Stimulated activated naive CD4-positive, alpha-beta T cell (primary cell): ENCODE data around the gene GPR152.
A peak's percentile ranks its signal among the peaks of the same experiment; 100 is the strongest.
"Not testable (repeated sequence)": the region's sequence is repeated elsewhere in the genome, so short reads cannot be mapped to it uniquely, and the experiment has no call there.

Experiments
- DNase-seq, 6 experiments: peaks; one replicate each; lab custom pipeline; 2025; lab: John Stamatoyannopoulos, UW

The GPR152 gene

DNA sequence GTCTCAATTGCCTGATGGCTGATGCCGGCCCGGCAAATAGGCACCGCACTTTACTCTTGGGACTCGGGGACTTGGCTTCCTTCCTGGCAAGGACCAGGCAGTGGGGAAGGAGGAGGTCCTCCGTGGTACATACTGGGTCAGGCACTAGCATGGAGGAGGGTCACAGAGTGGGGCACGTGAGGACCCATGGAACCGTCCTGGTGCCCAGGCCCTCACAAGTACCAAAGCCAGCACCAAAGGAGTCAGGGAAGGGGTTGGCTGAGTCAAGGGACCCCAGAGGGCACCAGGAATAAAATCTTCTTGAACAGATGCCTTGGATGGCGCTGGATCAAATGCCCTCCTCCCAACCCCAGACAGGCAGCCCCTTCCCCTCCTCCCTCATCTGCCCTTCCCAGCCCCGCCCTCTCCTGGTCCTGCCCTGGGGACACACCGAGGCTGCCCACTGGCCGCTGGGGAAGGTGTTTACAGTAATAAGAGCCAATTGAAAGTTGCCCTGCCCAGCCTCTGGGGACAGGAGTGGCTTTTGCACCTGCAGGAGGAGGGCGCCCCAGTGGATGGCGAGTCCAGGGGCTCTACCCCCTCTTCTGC lies 42.7 kb downstream of the GPR152 start:
- peak in 1 of 6 experiments; percentile 19 for DNase-seq

DNA sequence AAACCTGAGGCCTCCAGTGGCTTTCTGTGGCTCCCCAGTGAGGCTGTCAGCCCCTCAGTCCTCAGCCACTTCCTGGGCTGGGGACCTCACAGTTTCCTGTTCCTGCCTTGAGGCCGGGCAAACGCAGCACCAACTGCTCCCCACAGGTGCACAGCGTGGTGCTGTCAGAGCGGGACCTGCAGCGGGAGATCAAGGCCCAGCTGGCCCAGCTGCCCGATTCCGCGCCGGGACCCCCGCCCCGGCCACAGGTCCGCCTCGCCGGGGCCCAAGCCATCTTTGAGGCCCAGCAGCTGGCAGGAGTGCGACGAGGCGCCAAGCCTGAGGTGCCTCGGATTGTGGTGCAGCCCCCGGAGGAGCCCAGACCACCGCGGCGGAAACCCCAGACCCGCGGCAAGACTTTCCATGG lies 43.3 kb downstream of the GPR152 start:
- DNase-seq: peak; percentile 43 to 78 (median 64)

DNA sequence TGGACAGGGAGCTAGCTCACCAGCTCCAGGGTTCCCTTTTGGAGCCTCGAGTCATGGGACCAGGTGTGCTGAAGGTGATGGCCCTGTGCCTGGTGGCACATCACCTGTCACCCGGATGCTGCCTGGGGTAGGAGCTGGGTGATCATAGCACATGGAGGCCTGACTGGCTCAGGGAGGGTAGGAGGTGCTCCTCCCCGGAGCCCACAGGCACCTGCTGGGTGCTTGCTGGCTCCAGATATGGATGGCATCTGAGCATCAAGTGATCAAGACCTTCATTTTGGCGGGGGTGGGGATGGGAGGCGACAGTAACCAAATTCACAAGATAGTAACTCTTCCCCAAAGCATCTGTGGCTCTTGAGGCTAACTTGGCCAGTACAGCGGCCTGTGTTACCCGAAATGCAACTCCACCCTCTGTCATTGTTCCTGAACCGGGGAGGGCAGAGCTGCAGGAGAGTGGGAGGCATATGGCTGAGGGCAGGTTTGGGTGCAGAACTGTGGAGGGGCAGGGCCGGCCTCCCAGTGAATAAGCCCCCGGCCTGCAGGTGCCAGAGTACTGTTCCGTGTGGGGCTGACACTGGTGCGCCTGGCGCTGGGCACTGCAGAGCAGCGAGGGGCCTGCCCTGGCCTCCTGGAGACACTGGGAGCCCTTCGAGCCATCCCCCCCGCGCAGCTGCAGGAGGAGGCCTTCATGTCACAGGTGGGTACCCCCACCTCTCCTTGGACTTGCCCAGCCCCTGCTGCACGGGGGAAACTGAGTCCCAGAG lies 43.9 kb downstream of the GPR152 start:
- peak in 3 of 6 experiments; percentile 16 to 53 (median 22) for DNase-seq

DNA sequence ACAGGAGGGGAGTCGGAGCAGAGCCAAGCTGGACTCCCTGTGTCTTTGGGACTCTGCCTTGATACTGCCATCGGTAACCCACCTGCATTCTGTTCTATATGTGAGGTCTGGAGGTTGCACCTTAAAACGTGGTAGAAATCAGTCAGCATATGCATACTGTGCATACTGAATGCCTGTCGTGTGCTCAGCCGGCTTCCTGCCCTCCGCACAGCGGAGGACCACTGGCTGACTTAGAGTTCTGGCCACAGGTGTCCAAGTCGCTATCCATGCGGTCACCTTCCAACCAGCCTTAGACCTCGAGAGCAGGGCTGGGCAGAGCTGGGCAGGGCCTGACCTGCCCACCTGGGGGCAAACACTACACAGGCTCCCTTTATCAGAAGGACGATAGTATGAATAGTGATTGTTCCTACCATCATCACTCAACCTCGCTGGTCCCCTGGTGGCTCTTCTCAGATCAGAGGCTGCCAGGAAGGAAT lies 44.8 kb downstream of the GPR152 start:
- DNase-seq: no peak

DNA sequence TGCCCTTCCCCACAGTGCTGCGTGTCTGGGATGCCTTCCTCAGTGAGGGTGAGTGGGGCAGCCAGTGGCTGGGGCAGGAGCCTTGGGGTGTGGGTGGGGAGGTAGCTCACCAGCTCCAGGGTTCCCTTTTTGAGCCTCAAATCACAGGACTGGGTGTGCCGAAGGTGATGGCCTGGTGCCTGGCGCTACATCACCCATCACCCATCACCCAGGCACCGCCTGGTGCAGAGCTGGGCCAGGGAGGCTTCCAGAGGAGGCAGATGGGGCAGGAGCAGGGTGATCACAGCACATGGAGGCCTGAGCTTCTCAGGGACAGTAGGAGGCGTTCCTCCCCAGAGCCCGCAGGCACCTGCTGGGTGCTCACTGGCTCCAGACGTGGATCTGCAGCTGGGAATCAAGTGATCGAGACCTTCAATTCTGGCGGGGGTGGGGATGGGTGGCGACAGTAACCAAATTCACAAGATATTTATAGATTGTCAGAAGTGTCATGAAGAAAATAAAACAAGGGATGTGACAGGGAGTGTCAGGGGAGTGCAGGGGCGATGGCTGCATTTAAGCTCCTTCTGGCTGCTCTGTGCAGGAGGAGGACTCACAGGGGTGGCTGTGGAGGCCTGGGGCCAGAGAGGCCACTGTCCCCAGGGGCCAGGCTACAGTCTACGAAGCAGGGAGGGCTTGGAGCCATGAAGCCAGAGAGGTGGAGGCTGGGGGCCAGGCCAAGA lies 45.4 kb downstream of the GPR152 start:
- DNase-seq: peak in 5 of 6 experiments; percentile 25 to 37 (median 33)

DNA sequence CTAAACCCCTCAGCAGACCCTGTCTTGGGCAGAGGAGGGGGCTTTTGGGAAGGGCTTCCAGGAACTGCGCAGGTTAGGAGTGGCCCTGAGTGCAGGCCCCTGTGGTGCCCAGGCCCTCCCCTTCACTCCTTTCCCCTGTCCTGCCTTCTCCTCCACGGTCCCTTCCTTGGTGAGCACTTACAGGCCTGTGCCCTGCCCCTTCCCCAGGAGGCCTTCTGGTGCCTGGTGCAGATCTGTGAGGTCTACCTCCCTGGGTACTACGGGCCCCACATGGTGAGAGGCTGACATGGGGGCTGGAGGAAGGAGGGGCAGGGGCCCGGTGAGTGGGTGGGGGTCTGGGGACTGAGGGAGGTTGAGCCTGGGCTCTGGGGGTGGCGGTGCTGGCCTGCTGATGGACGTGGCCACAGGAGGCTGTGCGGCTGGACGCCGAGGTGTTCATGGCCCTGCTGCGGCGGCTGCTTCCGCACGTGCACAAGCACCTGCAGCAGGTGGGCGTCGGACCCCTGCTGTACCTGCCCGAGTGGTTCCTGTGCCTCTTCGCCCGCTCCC lies 46.0 kb downstream of the GPR152 start:
- DNase-seq: no peak

DNA sequence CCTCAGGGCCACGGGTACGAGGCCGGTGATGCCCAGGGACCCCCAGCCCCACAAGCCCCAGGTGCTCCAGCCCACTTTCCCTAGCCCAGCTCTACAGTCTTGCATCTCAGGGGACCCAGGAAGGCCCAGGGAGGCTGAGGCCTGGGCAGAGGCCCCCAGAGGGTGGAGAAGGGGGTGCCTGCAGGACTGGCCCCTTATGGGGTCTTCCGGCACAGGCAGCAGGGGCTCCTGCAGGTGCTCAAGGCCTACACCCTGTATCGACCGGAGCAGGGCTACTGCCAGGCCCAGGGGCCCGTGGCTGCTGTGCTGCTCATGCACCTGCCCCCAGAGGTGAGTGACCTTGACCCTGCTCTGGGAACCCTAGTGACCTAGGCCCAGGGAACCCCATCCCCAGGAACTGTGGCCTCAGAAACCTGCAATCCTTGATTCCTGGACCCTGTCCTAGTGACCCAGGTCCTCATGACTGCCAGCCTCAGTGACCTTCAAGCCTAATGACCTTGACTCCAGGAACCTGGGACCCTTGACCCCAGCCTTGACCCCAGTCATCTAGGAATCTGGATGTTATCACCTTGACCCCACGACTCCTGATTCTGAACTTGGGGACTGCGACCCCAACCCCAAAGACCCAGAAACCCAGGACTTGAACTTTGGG lies 46.7 kb downstream of the GPR152 start:
- no peak for DNase-seq

DNA sequence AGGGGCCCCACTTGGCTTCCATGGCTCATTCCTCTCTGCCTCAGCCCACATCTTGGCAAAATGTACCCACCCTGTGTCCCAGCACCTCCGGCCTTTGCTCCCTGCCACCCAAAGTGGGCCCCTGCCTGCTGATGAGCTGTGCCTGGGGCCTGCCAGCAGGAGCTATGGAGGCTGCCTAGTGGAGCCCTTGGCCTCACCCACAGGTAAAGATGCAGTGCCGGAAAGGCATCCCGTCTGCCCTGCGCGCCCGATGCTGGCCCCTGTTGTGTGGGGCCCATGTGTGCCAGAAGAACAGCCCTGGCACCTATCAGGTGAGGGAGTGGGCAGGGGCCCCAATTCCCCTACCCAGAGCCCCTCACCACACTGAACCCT lies 47.3 kb downstream of the GPR152 start:
- DNase-seq: peak in 2 of 6 experiments; percentile 37 to 41

DNA sequence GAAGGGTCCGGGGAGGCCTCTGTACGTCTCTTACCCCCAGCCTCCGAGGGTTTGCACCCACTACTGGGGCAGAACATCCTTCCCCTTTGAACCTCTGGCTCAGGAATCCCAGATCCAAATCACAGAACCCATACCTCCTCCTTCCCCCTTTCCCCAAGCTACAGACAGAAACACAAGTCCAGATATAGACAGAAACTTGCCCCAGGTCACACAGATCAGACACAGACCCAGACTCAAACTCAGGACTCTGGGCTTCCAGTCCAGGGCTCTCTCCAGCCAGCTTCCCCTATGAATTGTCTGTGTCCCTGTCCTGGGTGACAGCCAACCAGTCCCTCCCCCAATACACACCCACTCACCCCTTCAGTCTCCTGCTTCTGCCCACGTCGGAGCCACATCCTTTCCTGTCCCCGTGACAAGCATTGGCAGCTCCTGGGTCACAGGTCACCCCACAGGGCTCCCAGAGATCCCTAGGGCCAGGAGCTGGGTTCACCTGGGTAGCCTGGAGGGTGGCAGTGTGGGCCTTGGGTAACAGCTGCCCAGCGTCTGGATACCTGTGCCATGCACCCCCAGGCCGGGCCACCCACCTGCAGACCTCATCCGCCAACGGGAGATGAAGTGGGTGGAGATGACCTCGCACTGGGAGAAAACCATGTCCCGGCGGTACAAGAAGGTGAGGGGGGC lies 47.9 kb downstream of the GPR152 start:
- peak; percentile 20 to 44 (median 38) for DNase-seq

DNA sequence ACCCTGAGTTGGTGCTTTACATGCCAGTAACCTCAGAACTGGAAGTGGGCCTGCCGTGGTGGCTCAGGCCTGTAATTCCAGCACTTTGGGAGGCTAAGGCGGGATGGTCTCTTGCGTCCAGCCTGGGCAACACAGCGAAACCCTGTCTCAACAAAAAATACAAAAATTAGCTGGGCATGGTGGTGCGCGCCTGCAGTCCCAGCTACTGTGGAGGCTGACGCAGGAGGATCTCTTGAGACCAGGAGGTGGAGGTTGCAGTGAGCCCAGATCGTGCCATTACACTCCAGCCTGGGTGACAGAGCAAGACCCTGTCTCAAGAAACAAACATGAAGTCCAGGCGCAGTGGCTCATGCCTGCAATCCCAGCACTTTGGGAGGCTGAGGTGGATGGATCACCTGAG lies 49.4 kb downstream of the GPR152 start:
- not testable (repeated sequence) for DNase-seq

DNA sequence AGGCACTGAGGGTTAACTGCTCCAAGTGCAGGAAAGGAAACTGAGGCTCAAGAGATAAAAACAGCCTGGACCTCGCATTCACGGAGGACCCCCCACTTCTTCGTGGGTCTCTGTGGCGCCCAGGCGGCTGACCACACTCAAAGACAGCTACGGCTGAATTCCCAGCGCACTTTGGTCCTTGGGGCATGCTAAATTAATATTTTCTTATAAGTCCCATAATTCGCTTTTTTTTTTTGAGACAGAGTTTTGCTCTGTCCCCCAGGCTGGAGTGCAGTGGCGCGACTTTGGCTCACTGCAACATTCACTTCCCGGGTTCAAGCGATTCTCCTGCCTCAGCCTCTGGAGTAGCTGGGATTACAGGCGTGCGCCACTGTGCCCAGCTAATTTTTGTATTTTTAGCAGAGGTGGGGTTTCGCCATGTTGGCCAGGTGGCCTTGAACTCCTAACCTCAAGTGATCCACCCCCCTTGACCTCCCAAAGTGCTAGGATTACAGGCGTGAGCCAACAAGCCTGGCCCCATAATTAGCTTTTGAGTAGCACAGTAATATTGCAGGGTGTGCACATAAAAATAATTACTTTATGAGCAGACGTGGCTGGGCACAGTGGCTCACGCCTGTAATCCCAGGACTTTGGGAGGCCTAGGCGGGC lies 50.2 kb downstream of the GPR152 start:
- not testable (repeated sequence) for DNase-seq

DNA sequence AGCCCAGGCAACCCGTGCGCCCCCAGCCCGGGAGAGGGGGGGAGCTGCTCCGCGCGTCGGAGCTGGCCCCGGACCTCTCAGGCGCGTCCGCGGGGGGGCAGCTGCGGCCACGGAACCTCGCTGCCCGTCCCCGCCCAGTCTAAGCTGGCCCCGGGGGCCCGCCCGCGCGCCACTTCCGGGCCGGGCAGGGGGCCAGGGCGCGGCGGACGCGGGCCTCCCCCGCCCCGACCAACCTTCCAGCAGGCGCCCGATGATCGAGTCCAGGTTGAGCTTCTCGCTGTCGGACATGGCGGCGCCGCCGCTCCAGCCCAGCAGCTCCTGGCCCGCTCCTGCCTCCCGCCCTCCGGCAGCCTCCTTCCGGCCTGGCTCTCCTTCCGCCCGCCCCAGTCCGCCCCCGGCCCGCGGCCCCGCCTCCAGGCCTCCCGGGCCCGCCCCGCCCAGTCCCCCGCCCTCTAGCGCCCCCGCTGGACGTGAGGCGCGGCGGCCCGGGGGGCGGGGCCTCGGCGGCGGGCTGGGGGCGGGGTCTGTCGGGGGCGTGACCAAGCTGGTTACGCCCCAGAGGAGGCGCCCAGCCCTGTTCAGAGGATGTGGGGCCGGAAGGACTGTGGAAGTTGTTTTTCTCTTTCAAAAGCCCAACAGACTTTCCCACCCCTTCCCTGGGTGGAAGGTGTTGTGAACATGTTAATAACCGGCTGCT lies 50.9 kb downstream of the GPR152 start, which contains the start of gene PPP1CA:
PPP1CA (minus strand) TSS at position 364 of the 697 bp plus-strand sequence; CDS start at position 288, 76 bp downstream.
- peak; percentile 89 to 96 (median 94) for DNase-seq
